K562 (cell line): Measurements from ENCODE around the gene SEC14L5. TPM values are rescaled to one million over a fixed set of nuclear protein-coding genes. Genes with fewer than 3 reads are reported as not detected.

ENCODE experiments used
- ATAC-seq: fragments of 200-7000 bp; cut with Tn5 transposase; 3 replicates; pipeline ENCODE4 v1.9.1; 2020; ENCODE audit warnings: moderate library complexity
- BruUV-seq: library from RNA; stranded (reverse); fragments of 400-500 nt; replicated peaks from 2 replicates; lab custom pipeline; 2021; lab: Mats Ljungman, UMichigan
- CTCF ChIA-PET: fragments of 300-600 bp; formaldehyde crosslinking; extraction: SDS; loops from one replicate; lab custom pipeline; 2021; ENCODE audit warnings: low intra/inter-chr PET ratio; lab: Yijun Ruan, JAX
- POLR2A ChIA-PET: fragments of 300-600, 350-650 bp; sonication (Branson Sonifier 250); formaldehyde crosslinking; extraction: SDS; loops from one replicate; lab custom pipeline; 2021; ENCODE audit warnings: antibody characterized with exemption, inconsistent platforms; lab: Yijun Ruan, JAX
- DNase-seq, 4 experiments: peaks; one replicate each; pipeline versions ENCODE4 v3.0.0 to v3.0.0-alpha.2; 2011 to 2018; ENCODE audit warnings: low spot score in 3 of 4, mixed read lengths in 3 of 4; ENCODE audit errors: extremely low read depth in 1 of 4
- FAIRE-seq: peaks from 2 replicates; lab custom pipeline; 2011; peaks lifted over from hg19 to GRCh38; lab: Jason Lieb, UNC
- H2AFZ ChIP-seq: 2 replicates; pipeline ENCODE4 v1.6.0; 2011; ENCODE audit warnings: low read depth, low read length, control low read depth, inconsistent platforms
- H3K27ac ChIP-seq: fragments of 200-600 bp; 3 replicates; pipeline ENCODE4 v1.8.0; 2011; ENCODE audit warnings: low read depth, mild to moderate bottlenecking, control low read depth, inconsistent platforms, low read length, moderate library complexity, mixed read lengths; ENCODE audit errors: extremely low read depth
- H3K27me3 ChIP-seq, 2 experiments: fragments of 300-600 bp in 1 of 2; 2 replicates in 1 of 2; 3 replicates in 1 of 2; pipeline versions ENCODE4 v1.6.0 to v1.8.0; 2011; ENCODE audit warnings: inconsistent platforms in 2 of 2, low read length in 2 of 2, mild to moderate bottlenecking in 1 of 2, mixed read lengths in 1 of 2, moderate library complexity in 1 of 2; ENCODE audit not compliant: control insufficient read depth in 2 of 2, insufficient read depth in 2 of 2
- H3K36me3 ChIP-seq: fragments of 300-600 bp; 3 replicates; pipeline ENCODE4 v1.8.0; 2011; ENCODE audit warnings: mild to moderate bottlenecking, low read length, inconsistent platforms; ENCODE audit not compliant: control insufficient read depth, insufficient read depth
- H3K4me1 ChIP-seq, 2 experiments: fragments of 200-600 bp in 1 of 2; replicated peaks in 1 of 2; 2 replicates in 1 of 2; 3 replicates in 1 of 2; pipeline versions ENCODE4 v1.5.1 to v1.8.0; 2011; ENCODE audit warnings: inconsistent platforms in 2 of 2, low read length in 2 of 2, mild to moderate bottlenecking in 1 of 2, mixed read lengths in 1 of 2, moderate library complexity in 1 of 2; ENCODE audit not compliant: control insufficient read depth in 2 of 2, insufficient read depth in 2 of 2
- H3K4me2 ChIP-seq: 2 replicates; pipeline ENCODE4 v1.6.1; 2011; ENCODE audit warnings: low read length, control low read depth, inconsistent platforms, mixed read lengths; ENCODE audit not compliant: insufficient read depth
- H3K4me3 ChIP-seq: fragments of 200-600 bp; sonication (generic), shearing (Covaris generic); 2 replicates; pipeline ENCODE4 v1.5.1; 2016; ENCODE audit warnings: control low read depth, inconsistent platforms
- H3K79me2 ChIP-seq: fragments of 200-600 bp; 3 replicates; pipeline ENCODE4 v1.8.0; 2011; ENCODE audit warnings: low read length, inconsistent platforms; ENCODE audit not compliant: control insufficient read depth, insufficient read depth
- H3K9ac ChIP-seq, 2 experiments: 2 replicates each; pipeline versions ENCODE4 v1.6.0 to v1.6.1; 2011; ENCODE audit warnings: low read depth in 2 of 2, low read length in 2 of 2, control low read depth in 1 of 2, inconsistent platforms in 1 of 2, mild to moderate bottlenecking in 1 of 2, mixed read lengths in 1 of 2; ENCODE audit not compliant: insufficient read depth in 1 of 2
- H3K9me1 ChIP-seq: one replicate; pipeline ENCODE4 v1.6.0; 2011; ENCODE audit warnings: inconsistent platforms, mild to moderate bottlenecking, low read length, moderate library complexity; ENCODE audit not compliant: control insufficient read depth, insufficient read depth
- H3K9me3 ChIP-seq: replicated peaks from 2 replicates; pipeline ENCODE4 v1.5.1; 2011; ENCODE audit warnings: low read depth, low read length, inconsistent platforms; ENCODE audit not compliant: control insufficient read depth, insufficient read depth
- H4K20me1 ChIP-seq: replicated peaks from 2 replicates; pipeline ENCODE4 v1.6.1; 2011; ENCODE audit warnings: low read length, inconsistent platforms, mixed read lengths; ENCODE audit not compliant: control insufficient read depth, insufficient read depth
- CEBPB ChIP-seq: fragments of 450-650 bp; IDR thresholded peaks from 2 replicates; pipeline ENCODE4 v1.6.1; 2016; ENCODE audit warnings: missing genetic modification characterization, missing compliant biosample characterization
- CREB1 ChIP-seq, 2 experiments: sonication (generic) in 1 of 2; formaldehyde crosslinking in 1 of 2; IDR thresholded peaks; 2 replicates each; pipeline versions ENCODE4 v1.6.1 to v1.8.0; 2012 to 2022; ENCODE audit warnings: inconsistent platforms in 1 of 2, mild to moderate bottlenecking in 1 of 2, missing genetic modification reagents in 1 of 2, moderate library complexity in 1 of 2
- FOSL1 ChIP-seq: fragments of 200-800 bp; sonication (Bioruptor generic); conservative IDR thresholded peaks from 2 replicates; pipeline ENCODE4 v1.6.1; 2016; ENCODE audit warnings: missing genetic modification characterization, missing compliant biosample characterization
- GABPB1 ChIP-seq: sonication (generic); formaldehyde crosslinking; IDR thresholded peaks from 2 replicates; pipeline ENCODE4 v1.8.0; 2022; ENCODE audit warnings: mild to moderate bottlenecking, missing genetic modification reagents
- HMBOX1 ChIP-seq: sonication (generic); IDR thresholded peaks from 2 replicates; pipeline ENCODE4 v1.6.1; 2016
- HMG20B ChIP-seq: fragments of 250-450 bp; sonication (Bioruptor Pico); IDR thresholded peaks from 2 replicates; pipeline ENCODE4 v1.5.0; 2021; ENCODE audit warnings: mild to moderate bottlenecking
- MCM3 ChIP-seq: fragments of 450-650 bp; IDR thresholded peaks from 2 replicates; pipeline ENCODE4 v1.6.1; 2016
- PBX2 ChIP-seq, 2 experiments: IDR thresholded peaks in 1 of 2; conservative IDR thresholded peaks in 1 of 2; 2 replicates each; pipeline ENCODE4 v1.6.1; 2016; ENCODE audit warnings: low read depth in 2 of 2, mild to moderate bottlenecking in 1 of 2, missing compliant biosample characterization in 1 of 2, missing genetic modification characterization in 1 of 2, moderate library complexity in 1 of 2
- PTRF ChIP-seq: fragments of 450-650 bp; IDR thresholded peaks from 2 replicates; pipeline ENCODE4 v1.6.1; 2016; ENCODE audit warnings: mild to moderate bottlenecking, missing genetic modification characterization, missing compliant biosample characterization
- SOX6 ChIP-seq: fragments of 450-650 bp; IDR thresholded peaks from 2 replicates; pipeline ENCODE4 v1.6.1; 2014; ENCODE audit warnings: mild to moderate bottlenecking
- ZNF143 ChIP-seq: sonication (generic); formaldehyde crosslinking; IDR thresholded peaks from 2 replicates; pipeline ENCODE4 v1.9.0; 2022; ENCODE audit warnings: mild to moderate bottlenecking, missing genetic modification reagents
- ZNF277 ChIP-seq: fragments of 250-450 bp; sonication (Bioruptor Pico); IDR thresholded peaks from 2 replicates; pipeline ENCODE4 v1.8.0; 2022; ENCODE audit warnings: inconsistent platforms, mild to moderate bottlenecking, moderate library complexity, borderline replicate concordance
- WGBS: fragments of 100-300 bp; shearing (Covaris generic); methylation state at CpG from one replicate; pipeline ENCODE4 v1.1.6; 2016; ENCODE audit warnings: low coverage, mixed read lengths; ENCODE audit not compliant: insufficient coverage; ENCODE audit errors: missing lambda C conversion rate; 5-methylcytosine and 5-hydroxymethylcytosine counted together
- in situ Hi-C: fragments of 300-500 bp; cut with MboI; formaldehyde crosslinking; loops from 4 replicates; pipeline ENCODE4 v1.15.0; 2018; ENCODE audit warnings: inconsistent platforms, mixed read lengths
- intact Hi-C: fragments of 100-400 bp; cut with micrococcal nuclease; formaldehyde crosslinking; loops from 2 replicates; pipeline ENCODE4 v1.14.2; 2022
- polyA plus RNA-seq, 8 experiments: library from polyadenylated mRNA; depleted of rRNA in 4 of 8; stranded (reverse) in 5 of 8; unstranded in 3 of 8; fragments of >200 nt; fragmentation: Nextera tagmentation in 2 of 8; fragmentation: Illumina TruSeq in 1 of 8; extraction: Ambion mirVana in 2 of 8; extraction: Trizol in 1 of 8; gene quantifications; 2 replicates each; pipeline versions ENCODE4 v1.2.1 to v1.2.3, GENCODE V29; 2011 to 2014; ENCODE audit warnings: inconsistent platforms in 1 of 8, missing spikeins in 1 of 8
- total RNA-seq, 7 experiments: library from RNA; depleted of rRNA in 6 of 7; stranded (reverse); fragments of >200 nt in 6 of 7; fragmentation: Illumina TruSeq in 2 of 7; extraction: Trizol in 2 of 7; gene quantifications; 2 replicates each; pipeline versions ENCODE4 v1.2.1 to v1.2.3, GENCODE V29; 2011 to 2021; ENCODE audit warnings: low replicate concordance in 1 of 7
- TF ChIP-seq, protein P1 (sequence below): fragments of 450-650 bp; formaldehyde crosslinking; IDR thresholded peaks from 2 replicates; pipeline ENCODE4 v1.4.0; 2020; ENCODE audit warnings: mild to moderate bottlenecking, moderate library complexity

SEC14L5 gene
- total and polyA plus RNA-seq, 9 of the 15 experiments (the other 6 are each of a cell fraction or from before 2014, with no cell fraction given) = 0.11 TPM; not detected in 8

DNA sequence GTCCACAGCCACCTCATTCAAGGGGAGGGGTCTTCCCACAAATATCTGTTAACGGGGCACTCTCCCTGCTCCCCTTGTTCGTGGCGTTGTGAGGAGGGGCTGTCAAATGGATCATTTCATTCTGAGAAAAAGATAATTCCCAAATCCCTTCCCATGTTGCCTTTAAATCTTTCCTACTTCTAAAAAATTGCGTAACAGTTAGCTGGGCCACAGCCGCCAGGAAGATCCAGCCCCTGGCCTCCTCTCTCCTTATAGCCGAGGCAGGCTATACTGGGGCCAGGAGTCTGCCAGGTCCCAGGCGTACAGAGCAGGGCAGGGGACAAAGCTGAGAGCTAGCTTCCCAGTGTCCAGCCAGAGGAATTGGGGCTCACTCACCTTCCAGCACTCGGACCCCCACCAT, 107.2 kb downstream of the SEC14L5 start (continued):
- TF ChIP-seq PTRF = no peak
- TF ChIP-seq HMBOX1 = no peak
- TF ChIP-seq MCM3 = no peak
- TF ChIP-seq CEBPB (tag) = peak; percentile 62
- no peak for TF ChIP-seq ZNF277 (CRISPR knock-in tag)
- TF ChIP-seq GABPB1 (CRISPR knock-in tag) = no peak

DNA sequence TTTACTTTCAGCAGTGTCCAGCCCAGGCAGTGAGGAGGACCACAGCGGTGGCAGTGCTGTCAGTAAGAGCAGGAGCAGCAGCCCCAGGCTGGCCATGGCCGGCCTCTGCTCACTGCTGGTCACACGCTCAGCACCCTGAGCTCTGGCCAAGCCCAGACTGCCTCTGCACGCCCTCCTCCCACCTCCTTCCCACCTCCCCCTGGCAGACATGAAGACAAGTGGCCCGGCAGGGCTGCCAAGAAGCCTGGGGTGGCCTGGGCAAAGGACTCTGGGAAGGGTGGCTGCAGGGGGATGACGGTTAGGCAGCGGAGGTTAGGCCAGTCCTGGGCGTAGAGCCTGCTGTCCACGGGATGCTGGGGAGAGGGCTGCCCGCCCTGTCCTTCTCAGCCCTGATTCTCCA, 107.7 kb downstream of the SEC14L5 start, which contains the start of gene C16orf89:
TSS of gene C16orf89 (minus strand) at position 144 of the 400 bp plus-strand sequence. CDS start at position 96, 48 bp downstream.
- no peak for FAIRE-seq
- TF ChIP-seq CREB1 (IDR thresholded peaks at IDR 0.05) (no peak), CREB1 (CRISPR knock-in tag; IDR thresholded peaks at IDR 0.05) (no peak), HMG20B (CRISPR knock-in tag) (no peak), SOX6 (no peak), FOSL1 (tag) (no peak), PBX2 (CRISPR knock-in tag; IDR thresholded peaks at IDR 0.05; ENCODE audit: low read depth) (no peak), PBX2 (tag; conservative IDR thresholded peaks at IDR 0.05; ENCODE audit: low read depth) (no peak), ZNF143 (no peak)
- TF ChIP-seq, protein P1, sequence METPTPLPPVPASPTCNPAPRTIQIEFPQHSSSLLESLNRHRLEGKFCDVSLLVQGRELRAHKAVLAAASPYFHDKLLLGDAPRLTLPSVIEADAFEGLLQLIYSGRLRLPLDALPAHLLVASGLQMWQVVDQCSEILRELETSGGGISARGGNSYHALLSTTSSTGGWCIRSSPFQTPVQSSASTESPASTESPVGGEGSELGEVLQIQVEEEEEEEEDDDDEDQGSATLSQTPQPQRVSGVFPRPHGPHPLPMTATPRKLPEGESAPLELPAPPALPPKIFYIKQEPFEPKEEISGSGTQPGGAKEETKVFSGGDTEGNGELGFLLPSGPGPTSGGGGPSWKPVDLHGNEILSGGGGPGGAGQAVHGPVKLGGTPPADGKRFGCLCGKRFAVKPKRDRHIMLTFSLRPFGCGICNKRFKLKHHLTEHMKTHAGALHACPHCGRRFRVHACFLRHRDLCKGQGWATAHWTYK (CRISPR knock-in tag) = no peak

More for the DNA sequence above, 107.7 kb downstream of the SEC14L5 start, which contains the start of gene C16orf89:
- H3K27me3 ChIP-seq = peaks cover 36 to 52% of the 10 kb centered on the region in 2 experiments; a peak in 4 of 5 replicates
- peaks cover 0 to 5% of the 10 kb centered on the region in 2 experiments; a peak in 2 of 5 replicates for H3K4me1 ChIP-seq
- no peak within 1 kb of the TSS for H3K4me3 ChIP-seq
- H3K9ac ChIP-seq = peak within 1 kb of the TSS in 1 of 2 experiments; percentile 76; a peak in 2 of 4 replicates
- no peak within 1 kb of the TSS for H3K4me2 ChIP-seq
- POLR2A ChIA-PET = interaction anchor here (0.6 to 1.0 kb wide), 4 partner anchors 9 to 297 kb away, joined by 3 to 4 read pairs (median 4); no protein-coding TSS in a partner anchor
- CTCF ChIA-PET = no interaction called here
- H2AFZ ChIP-seq = no peak within 1 kb of the TSS
- no peak within 1 kb of the TSS for H3K27ac ChIP-seq
- no TSS peak for BruUV-seq
- 3% methylated on average over 10 of the region's 10 CpGs for WGBS
- 0 out of 2 replicates have a peak, but pooled peaks cover 4% of the 10 kb centered on the region for H4K20me1 ChIP-seq
- intact Hi-C loops (no loop called here), in situ Hi-C loops (no loop called here)
- H3K9me1 ChIP-seq = no peaks in the 10 kb centered on the region
- no peaks in the 10 kb centered on the region for H3K79me2 ChIP-seq
- ATAC-seq = peak; percentile 42; the same call in 1 of the 3 replicates
- H3K9me3 ChIP-seq = peaks cover 2% of the 10 kb centered on the region; the same call in 1 of the 2 replicates
- no peaks in the 10 kb centered on the region for H3K36me3 ChIP-seq
- DNase-seq = no peak
